Naive B cell (primary cell): ENCODE data around the gene ZYG11B. TPM values are rescaled to one million over a fixed set of nuclear protein-coding genes. Genes with fewer than 3 reads are reported as not detected.
"Not testable (repeated sequence)": the region's sequence is repeated elsewhere in the genome, so short reads cannot be mapped to it uniquely, and the experiment has no call there.

Experiments
- ATAC-seq, 2 donors: fragments of 150-1000 bp; cut with Tn5 transposase; 2 replicates each; pipeline ENCODE4 v1.10.0; 2021; ENCODE audit warnings: low read depth in 2 of 2, mild to moderate bottlenecking in 2 of 2, moderate library complexity in 2 of 2
- DNase-seq: peaks from one replicate; pipeline ENCODE4 v3.0.0; 2022
- H3K27ac Mint-ChIP-seq, 6 donors: one replicate each; pipeline ENCODE4 v1.8.0; 2020 to 2022; ENCODE audit warnings: mild to moderate bottlenecking in 6 of 6, mixed read lengths in 6 of 6, moderate library complexity in 5 of 6, inconsistent platforms in 2 of 6
- H3K27me3 Mint-ChIP-seq, 3 donors: one replicate each; pipeline ENCODE4 v1.8.0; 2021 to 2022; ENCODE audit warnings: mixed read lengths in 3 of 3, mild to moderate bottlenecking in 1 of 3
- H3K36me3 Mint-ChIP-seq, 2 donors: one replicate each; pipeline ENCODE4 v1.8.0; 2020 to 2022; ENCODE audit warnings: mixed read lengths in 2 of 2, inconsistent platforms in 1 of 2, mild to moderate bottlenecking in 1 of 2
- H3K4me1 Mint-ChIP-seq, 3 donors: one replicate each; pipeline ENCODE4 v1.8.0; 2020 to 2022; ENCODE audit warnings: mixed read lengths in 3 of 3, inconsistent platforms in 1 of 3, mild to moderate bottlenecking in 1 of 3, moderate library complexity in 1 of 3
- H3K4me3 Mint-ChIP-seq, 8 donors: one replicate each; pipeline ENCODE4 v1.8.0; 2020 to 2022; ENCODE audit warnings: mild to moderate bottlenecking in 8 of 8, mixed read lengths in 8 of 8, moderate library complexity in 8 of 8, inconsistent platforms in 2 of 8
- H3K9me3 Mint-ChIP-seq, 7 donors: one replicate each; pipeline ENCODE4 v1.8.0; 2020 to 2022; ENCODE audit warnings: mixed read lengths in 7 of 7, mild to moderate bottlenecking in 5 of 7, inconsistent platforms in 2 of 7, moderate library complexity in 1 of 7
- polyA plus RNA-seq, 6 donors: library from polyadenylated mRNA; unstranded; fragments of 300-500 nt; fragmentation: Illumina TruSeq; gene quantifications; one replicate each; pipeline ENCODE4 v1.2.3, GENCODE V29; 2021; ENCODE audit warnings: low read depth in 6 of 6

ZYG11B gene
- polyA plus RNA-seq, 6 donors from 2014 or later = 6.8 to 14.2 (median 12.9) TPM

DNA sequence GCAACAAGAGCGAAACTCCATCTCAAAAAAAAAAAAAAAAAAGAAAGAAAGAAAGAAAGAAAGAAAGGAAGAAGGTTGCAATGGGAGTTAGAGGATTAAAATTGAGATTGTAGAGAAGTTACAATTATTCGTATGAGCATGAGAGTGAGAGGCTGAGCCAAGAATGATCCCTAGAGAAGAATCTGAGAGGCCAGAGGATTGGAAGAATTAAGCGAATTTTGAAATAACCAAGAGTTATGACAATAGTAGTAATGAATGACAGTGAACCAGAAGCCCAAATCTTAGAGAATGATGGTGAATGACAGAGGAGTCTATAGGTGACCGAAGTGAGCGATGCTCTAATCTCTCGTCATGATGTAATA is 369 bp upstream of the ZYG11B start:
- DNase-seq = no peak
- no peak for ATAC-seq
- Mint-ChIP-seq H3K4me3 (peak overlapping the region; percentile 78 to 92 (median 90)), H3K27ac (peak overlapping the region in 5 of 6 donors; percentile 28 to 90 (median 85)), H3K9me3 (no peaks in the 10 kb centered on the region), H3K4me1 (peaks cover 26 to 40% (median 39%) of the 10 kb centered on the region in 3 donors), H3K36me3 (no peaks in the 10 kb centered on the region), H3K27me3 (peaks cover 0 to 10% (median 6%) of the 10 kb centered on the region in 3 donors)

DNA sequence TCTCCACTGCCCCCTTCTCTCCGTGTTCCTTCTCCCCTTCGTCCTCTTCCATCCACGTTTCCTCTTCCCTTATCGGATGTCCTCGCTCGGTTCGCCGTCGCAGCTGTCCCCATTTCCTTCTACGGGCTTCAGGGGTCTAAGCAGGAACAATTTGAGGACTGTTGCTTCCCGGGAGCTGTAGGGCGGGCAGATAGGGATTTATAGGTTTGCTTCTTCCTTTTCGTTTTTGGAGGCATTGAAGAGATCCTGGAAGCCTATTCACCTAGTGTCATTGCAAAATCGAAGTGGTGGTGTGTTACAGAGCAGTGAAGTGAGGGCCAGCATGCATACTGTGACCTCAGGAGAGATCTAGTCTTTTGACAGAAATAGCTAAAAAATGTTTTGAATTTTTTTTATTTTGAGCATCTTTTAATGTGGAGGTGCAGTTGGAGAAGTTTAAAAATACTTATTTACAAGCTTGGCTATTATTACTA is 897 bp downstream of the ZYG11B start:
- peak overlapping the region; percentile 89 to 95 (median 94) for H3K4me3 Mint-ChIP-seq
- peaks cover 0 to 10% (median 6%) of the 10 kb centered on the region in 3 donors for H3K27me3 Mint-ChIP-seq
- H3K27ac Mint-ChIP-seq = peak overlapping the region in 5 of 6 donors; percentile 72 to 99 (median 85)
- ATAC-seq (no peak), DNase-seq (no peak)
- H3K36me3 Mint-ChIP-seq = no peaks in the 10 kb centered on the region
- H3K4me1 Mint-ChIP-seq = peaks cover 30 to 43% (median 40%) of the 10 kb centered on the region in 3 donors
- H3K9me3 Mint-ChIP-seq = no peaks in the 10 kb centered on the region

DNA sequence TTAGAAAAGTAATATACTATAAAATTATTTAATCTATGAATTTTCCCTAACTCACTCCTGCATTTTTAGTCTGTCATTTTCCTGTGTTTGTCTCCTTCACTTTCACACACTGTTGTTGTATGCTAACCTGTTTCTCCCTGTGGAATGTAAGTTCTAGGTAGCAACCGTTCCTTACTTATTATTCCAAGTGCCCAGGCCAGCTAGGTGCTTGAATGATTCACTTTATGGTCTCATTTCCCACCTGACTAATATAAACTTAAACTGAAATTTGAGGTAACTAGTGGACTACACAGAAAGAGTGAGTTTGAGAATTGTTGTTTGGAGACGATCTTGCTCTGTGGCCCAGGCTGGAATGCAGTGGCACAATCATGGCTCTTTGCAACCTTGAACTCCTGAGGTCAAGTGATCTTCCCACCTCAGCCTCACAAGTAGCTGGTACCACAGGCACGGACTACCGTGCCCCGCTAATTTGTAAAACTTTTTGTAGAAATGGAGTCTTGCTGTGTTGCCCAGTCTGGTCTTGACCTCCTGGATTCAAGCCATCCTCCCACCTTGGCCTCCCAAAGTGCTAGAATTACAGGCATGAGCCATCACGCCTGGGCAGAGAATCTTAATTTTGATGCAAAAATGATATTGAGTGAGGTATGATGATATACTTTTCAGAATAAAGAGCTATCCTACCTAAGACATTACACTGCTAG is 1.9 kb downstream of the ZYG11B start:
- H3K36me3 Mint-ChIP-seq = no peaks in the 10 kb centered on the region
- H3K4me3 Mint-ChIP-seq = peak overlapping the region in 6 of 8 donors; percentile 64 to 95 (median 90)
- no peak for DNase-seq
- H3K27ac Mint-ChIP-seq = peak overlapping the region in 2 of 6 donors; percentile 30 to 83
- peaks cover 0 to 5% (median 3%) of the 10 kb centered on the region in 3 donors for H3K27me3 Mint-ChIP-seq
- H3K9me3 Mint-ChIP-seq = no peaks in the 10 kb centered on the region
- no peak for ATAC-seq
- H3K4me1 Mint-ChIP-seq = peaks cover 30 to 46% (median 40%) of the 10 kb centered on the region in 3 donors

DNA sequence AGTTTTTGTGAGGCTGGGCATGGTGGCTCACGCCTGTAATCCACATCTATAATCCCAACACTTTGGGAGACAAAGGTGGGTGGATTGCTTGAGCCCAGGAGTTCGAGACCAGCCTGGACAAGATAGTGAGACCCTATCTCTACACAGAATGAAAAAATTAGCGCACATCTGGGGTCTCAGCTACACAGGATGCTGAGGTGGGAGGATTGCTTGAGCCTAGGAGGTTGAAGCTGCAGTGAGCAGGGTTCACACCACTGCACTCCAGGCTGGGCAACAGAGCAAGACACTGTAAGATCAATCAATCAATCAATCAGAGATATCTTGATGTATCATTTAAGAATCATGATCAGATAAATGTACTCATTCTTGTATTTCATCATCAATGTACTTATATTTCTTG is 7.1 kb downstream of the ZYG11B start:
- ATAC-seq (no peak), DNase-seq (no peak)
- Mint-ChIP-seq H3K4me1 (peaks cover 15 to 35% (median 22%) of the 10 kb centered on the region in 3 donors), H3K27ac (peak overlapping the region in 2 of 6 donors; percentile 30 to 74), H3K27me3 (no peaks in the 10 kb centered on the region), H3K9me3 (no peaks in the 10 kb centered on the region), H3K36me3 (no peaks in the 10 kb centered on the region), H3K4me3 (no peak overlapping the region)

DNA sequence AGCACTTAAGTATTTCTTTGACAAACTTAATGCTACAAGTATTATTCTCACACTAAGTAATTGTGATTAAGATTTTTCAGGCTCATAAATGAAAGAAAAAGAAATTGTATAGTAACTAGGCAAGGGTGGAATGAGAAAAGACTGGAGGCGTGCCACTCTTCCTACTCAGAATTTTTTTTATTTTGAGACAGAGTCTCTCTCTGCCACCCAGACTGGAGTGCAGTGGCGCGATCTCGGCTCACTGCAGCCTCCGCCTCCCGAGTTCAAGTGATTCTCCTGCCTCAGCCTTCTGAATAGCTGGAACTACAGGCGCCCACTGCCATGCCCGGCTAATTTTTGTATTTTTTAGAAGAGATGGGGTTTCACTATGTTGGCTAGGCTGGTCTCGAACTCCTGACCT is 9.1 kb downstream of the ZYG11B start:
- not testable (repeated sequence) for H3K36me3 Mint-ChIP-seq, H3K4me3 Mint-ChIP-seq, H3K27me3 Mint-ChIP-seq, H3K9me3 Mint-ChIP-seq, ATAC-seq, H3K27ac Mint-ChIP-seq, DNase-seq
- H3K4me1 Mint-ChIP-seq = peaks cover 10 to 34% (median 13%) of the 10 kb centered on the region in 3 donors

DNA sequence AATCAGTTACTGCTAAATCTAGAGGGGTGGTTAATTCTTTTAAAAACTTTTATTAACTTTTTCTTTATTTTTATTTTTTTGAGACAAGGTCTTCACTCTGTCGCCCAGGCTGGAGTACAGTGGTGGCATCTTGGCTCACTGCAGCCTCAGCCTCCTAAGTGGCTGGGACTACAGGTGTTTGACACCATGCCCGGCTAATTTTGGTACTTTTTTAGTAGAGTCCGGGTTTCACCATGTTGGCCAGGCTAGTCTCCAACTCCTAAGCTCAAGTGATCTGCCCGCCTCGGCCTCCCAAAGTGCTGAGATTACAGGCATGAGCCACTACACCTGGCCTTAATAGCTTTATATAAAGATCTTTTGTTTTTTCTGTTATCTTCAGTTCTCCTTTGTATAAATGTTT is 11.9 kb downstream of the ZYG11B start:
- H3K4me1 Mint-ChIP-seq = peaks cover 7 to 28% (median 13%) of the 10 kb centered on the region in 3 donors
- H3K27me3 Mint-ChIP-seq = no peaks in the 10 kb centered on the region
- peaks cover 0 to 4% (median 0%) of the 10 kb centered on the region in 7 donors for H3K9me3 Mint-ChIP-seq
- no peak overlapping the region for H3K4me3 Mint-ChIP-seq
- peak overlapping the region in 3 of 6 donors; percentile 19 to 78 (median 24) for H3K27ac Mint-ChIP-seq
- no peak for DNase-seq
- peaks cover 0 to 4% of the 10 kb centered on the region in 2 donors for H3K36me3 Mint-ChIP-seq
- no peak for ATAC-seq

DNA sequence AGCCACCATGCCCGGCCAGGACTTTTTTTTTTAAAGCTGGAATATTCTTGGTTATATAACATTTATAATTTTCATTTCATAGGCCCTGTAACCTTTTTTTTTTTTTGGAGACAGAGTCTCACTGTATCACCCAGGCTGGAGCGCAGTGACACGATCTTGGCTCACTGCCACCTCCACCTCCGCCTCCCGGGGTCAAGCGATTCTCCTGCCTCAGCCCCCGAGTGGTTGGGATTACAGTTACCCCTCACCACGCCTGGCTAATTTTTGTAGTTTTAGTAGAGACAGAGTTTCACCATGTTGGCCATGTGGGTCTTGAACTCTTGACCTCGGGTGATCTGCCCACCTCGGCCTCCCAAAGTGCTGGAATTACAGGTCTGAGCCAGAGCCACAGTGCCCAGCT is 12.6 kb downstream of the ZYG11B start:
- no peak for DNase-seq
- no peaks in the 10 kb centered on the region for H3K27me3 Mint-ChIP-seq
- peaks cover 0 to 4% (median 0%) of the 10 kb centered on the region in 7 donors for H3K9me3 Mint-ChIP-seq
- H3K27ac Mint-ChIP-seq = peak overlapping the region in 1 of 6 donors; percentile 24
- no peak for ATAC-seq
- no peak overlapping the region for H3K4me3 Mint-ChIP-seq
- peaks cover 7 to 26% (median 15%) of the 10 kb centered on the region in 3 donors for H3K4me1 Mint-ChIP-seq
- peaks cover 0 to 4% of the 10 kb centered on the region in 2 donors for H3K36me3 Mint-ChIP-seq

DNA sequence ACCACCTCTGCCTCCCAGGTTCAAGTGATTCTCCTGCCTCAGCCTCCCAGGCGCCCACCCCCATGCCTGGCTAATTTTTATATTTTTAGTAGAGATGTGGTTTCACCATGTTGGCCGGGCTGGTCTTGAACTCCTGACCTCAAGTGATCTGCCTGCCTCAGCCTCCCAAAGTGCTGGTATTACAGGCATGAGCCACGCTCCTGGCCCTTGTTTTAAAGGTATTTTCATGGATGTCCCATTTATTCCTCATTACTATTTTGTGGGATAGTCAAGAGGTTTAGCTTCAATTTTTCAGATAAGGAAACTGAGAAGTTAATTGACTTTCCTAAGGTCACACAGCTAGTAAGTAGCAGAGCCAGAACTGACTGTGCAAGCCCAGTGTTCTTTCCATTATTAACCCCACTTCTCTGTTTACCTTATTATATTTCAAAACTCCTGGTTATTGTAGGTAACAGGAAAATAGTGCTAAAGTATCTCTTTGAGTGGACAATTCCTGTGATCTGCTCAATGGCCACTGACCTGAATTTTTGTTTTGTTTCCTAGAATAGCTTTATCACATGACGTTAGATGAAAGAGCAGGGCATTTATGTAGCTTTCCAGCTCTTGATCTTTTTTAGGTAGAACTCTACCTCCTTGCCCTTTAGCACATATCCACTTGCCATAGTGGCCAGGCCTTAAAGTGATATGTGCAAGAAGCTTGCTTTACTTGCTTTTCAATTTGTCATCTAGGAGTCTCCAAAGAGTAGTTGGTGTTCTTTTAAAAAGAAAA is 13.6 kb downstream of the ZYG11B start:
- DNase-seq (no peak), ATAC-seq (no peak)
- Mint-ChIP-seq H3K27ac (no peak overlapping the region), H3K4me1 (peaks cover 7 to 26% (median 22%) of the 10 kb centered on the region in 3 donors), H3K4me3 (no peak overlapping the region), H3K27me3 (no peaks in the 10 kb centered on the region), H3K36me3 (peaks cover 0 to 4% of the 10 kb centered on the region in 2 donors), H3K9me3 (peaks cover 0 to 4% (median 0%) of the 10 kb centered on the region in 7 donors)

DNA sequence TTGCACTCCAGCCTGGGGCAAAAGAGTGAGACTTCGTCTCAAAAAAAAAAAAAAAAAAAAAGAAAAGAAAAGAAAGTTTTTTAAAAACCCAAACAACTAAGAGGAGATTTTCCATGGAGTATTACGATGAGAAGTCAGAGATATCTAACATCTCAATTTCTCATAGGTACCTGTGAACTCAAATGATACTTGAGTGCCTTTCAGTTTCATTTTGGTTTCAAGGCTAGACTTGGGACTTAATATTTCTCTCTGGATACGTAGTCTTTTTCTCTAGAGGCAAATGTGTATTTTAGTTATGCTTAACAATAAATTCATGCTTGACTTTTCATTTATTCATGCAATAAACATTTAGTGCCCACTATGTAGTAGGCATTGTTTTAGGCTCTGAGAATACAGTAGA is 15.0 kb downstream of the ZYG11B start:
- Mint-ChIP-seq H3K27me3 (no peaks in the 10 kb centered on the region), H3K4me3 (no peak overlapping the region), H3K36me3 (peaks cover 0 to 4% of the 10 kb centered on the region in 2 donors), H3K4me1 (peaks cover 4 to 25% (median 22%) of the 10 kb centered on the region in 3 donors), H3K27ac (peak overlapping the region in 1 of 6 donors; percentile 14), H3K9me3 (peaks cover 0 to 4% (median 0%) of the 10 kb centered on the region in 7 donors)
- ATAC-seq = no peak
- no peak for DNase-seq

DNA sequence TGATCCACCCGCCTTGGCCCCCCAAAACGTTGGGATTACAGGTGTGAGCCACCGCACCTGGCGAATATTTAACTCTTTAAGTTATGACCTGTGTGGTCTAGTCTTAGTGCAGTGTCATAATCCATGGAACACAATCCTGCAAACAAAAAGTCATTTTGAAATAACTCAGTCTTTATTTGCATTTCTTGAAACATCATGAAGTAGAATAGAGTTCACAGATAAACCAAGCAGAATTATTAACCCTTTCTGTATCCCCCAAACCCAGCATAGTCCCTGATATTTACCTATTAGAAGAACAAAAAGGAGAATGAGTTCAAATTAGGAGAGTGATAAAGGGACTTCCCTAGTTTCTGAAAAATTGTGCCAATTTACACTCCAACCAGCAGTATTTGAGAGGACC is 19.9 kb downstream of the ZYG11B start:
- ATAC-seq = no peak
- no peak for DNase-seq
- Mint-ChIP-seq H3K4me1 (peaks cover 3 to 31% (median 9%) of the 10 kb centered on the region in 3 donors), H3K4me3 (no peak overlapping the region), H3K27ac (no peak overlapping the region), H3K36me3 (peaks cover 0 to 4% of the 10 kb centered on the region in 2 donors), H3K9me3 (peaks cover 0 to 4% (median 0%) of the 10 kb centered on the region in 7 donors), H3K27me3 (no peaks in the 10 kb centered on the region)

DNA sequence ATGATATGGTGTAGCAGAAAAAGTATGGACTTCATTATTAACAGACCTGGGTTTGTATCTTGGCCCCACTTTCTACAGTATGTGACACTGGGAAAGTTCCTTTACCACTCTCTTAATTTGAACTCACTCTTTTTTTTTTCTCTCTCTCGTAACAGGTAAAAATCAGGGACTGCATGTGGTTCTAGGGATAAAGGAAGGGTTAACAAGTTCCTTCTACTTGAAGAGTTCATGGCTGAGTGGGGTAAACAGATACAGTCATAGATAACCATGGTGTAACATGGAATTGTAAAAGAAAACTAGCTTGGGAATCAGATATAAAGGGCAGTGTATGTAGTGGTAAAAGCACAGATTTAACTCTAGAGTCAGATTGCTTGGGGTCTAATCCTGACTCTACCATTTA is 21.2 kb downstream of the ZYG11B start:
- peak overlapping the region in 3 of 6 donors; percentile 30 to 87 (median 64) for H3K27ac Mint-ChIP-seq
- peaks cover 8 to 40% (median 9%) of the 10 kb centered on the region in 3 donors for H3K4me1 Mint-ChIP-seq
- no peaks in the 10 kb centered on the region for H3K27me3 Mint-ChIP-seq

DNA sequence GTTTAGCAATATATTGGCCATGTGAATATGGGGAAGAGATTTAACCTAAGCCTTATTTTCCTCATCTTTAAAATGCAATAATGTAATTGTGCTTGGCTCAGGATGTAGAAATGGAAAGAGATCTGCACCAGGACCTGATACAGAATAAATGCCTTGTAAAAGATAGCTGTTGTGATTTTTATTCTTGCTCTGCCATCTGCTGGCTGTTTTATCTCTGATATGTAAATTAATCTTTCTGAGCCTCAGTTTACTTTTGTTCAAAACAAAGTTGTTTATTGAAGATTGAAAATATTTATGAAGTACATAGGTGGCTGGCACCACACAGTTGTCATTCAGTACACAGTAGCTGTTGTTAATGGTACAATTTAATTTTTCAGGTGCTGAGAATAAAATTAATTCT is 21.9 kb downstream of the ZYG11B start:
- DNase-seq (no peak), ATAC-seq (no peak)
- Mint-ChIP-seq H3K27me3 (no peaks in the 10 kb centered on the region), H3K9me3 (no peaks in the 10 kb centered on the region), H3K36me3 (no peaks in the 10 kb centered on the region), H3K4me3 (no peak overlapping the region), H3K4me1 (peaks cover 8 to 43% (median 10%) of the 10 kb centered on the region in 3 donors), H3K27ac (peak overlapping the region in 1 of 6 donors; percentile 51)

More for the DNA sequence above, 21.2 kb downstream of the ZYG11B start:
- Mint-ChIP-seq H3K4me3 (no peak overlapping the region), H3K9me3 (no peaks in the 10 kb centered on the region), H3K36me3 (no peaks in the 10 kb centered on the region)
- ATAC-seq = no peak
- no peak for DNase-seq

DNA sequence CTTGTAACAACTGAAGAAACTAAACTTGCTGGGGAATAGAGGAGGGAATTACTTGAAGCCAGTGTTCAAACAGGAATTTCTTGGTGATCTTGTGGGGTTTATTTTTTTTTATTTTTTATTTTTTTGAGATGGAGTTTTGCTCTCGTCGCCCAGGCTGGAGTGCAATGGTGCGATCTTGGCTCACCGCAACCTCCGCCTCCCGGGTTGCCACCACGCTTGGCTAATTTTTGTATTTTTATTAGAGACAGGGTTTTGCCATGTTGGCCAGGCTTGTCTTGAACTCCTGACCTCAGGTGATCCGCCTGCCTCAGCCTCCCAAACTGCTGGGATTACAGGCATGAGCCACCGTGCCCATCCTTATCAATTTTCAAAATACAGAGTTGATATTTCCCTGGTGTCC is 23.2 kb downstream of the ZYG11B start:
- H3K9me3 Mint-ChIP-seq, H3K4me3 Mint-ChIP-seq, H3K27me3 Mint-ChIP-seq, H3K36me3 Mint-ChIP-seq, DNase-seq, ATAC-seq: not testable (repeated sequence)
- peaks cover 8 to 35% (median 8%) of the 10 kb centered on the region in 3 donors for H3K4me1 Mint-ChIP-seq
- peak overlapping the region in 2 of 6 donors; percentile 9 to 66 for H3K27ac Mint-ChIP-seq
